Loucy (cell line): ENCODE results near the gene SLC35E1.
A peak's percentile ranks its signal among the peaks of the same experiment; 100 is the strongest.
"Not testable (repeated sequence)": the region's sequence is repeated elsewhere in the genome, so short reads cannot be mapped to it uniquely, and the experiment has no call there.

Experiments
- H2AFZ ChIP-seq: fragments of 200-600 bp; sonication (generic); 2 replicates; pipeline ENCODE4 v1.6.0; 2016; ENCODE audit warnings: antibody characterized with exemption, mild to moderate bottlenecking, low read length, moderate library complexity
- H3F3A ChIP-seq: fragments of 200-600 bp; 2 replicates; pipeline ENCODE4 v1.6.0; 2016; ENCODE audit warnings: antibody characterized with exemption, low read depth, mild to moderate bottlenecking
- H3K27me3 ChIP-seq: fragments of 200-600 bp; sonication (generic); 2 replicates; pipeline ENCODE4 v1.6.1; 2014; ENCODE audit warnings: low read length, mild to moderate bottlenecking; ENCODE audit not compliant: insufficient read depth, poor library complexity, severe bottlenecking
- H3K36me3 ChIP-seq: fragments of 200-600 bp; sonication (generic); 2 replicates; pipeline ENCODE4 v1.6.1; 2016; ENCODE audit warnings: low read length; ENCODE audit not compliant: insufficient read depth
- H3K4me1 ChIP-seq: fragments of 200-600 bp; sonication (generic); 2 replicates; pipeline ENCODE4 v1.5.1; 2014; ENCODE audit warnings: low read length, mild to moderate bottlenecking; ENCODE audit not compliant: insufficient read depth, poor library complexity, severe bottlenecking
- H3K4me2 ChIP-seq: fragments of 200-600 bp; sonication (generic); 2 replicates; pipeline ENCODE4 v1.6.0; 2014; ENCODE audit warnings: antibody characterized with exemption, low read length, low read depth, mild to moderate bottlenecking; ENCODE audit not compliant: poor library complexity, severe bottlenecking
- H3K4me3 ChIP-seq: fragments of 200-600 bp; sonication (generic); 2 replicates; pipeline ENCODE4 v1.5.1; 2014; ENCODE audit warnings: low read length, mild to moderate bottlenecking, mixed read lengths; ENCODE audit not compliant: poor library complexity, severe bottlenecking
- H3K79me2 ChIP-seq: fragments of 200-600 bp; sonication (generic); 2 replicates; pipeline ENCODE4 v1.6.1; 2014; ENCODE audit warnings: low read length; ENCODE audit not compliant: insufficient read depth
- H3K9ac ChIP-seq: fragments of 200-600 bp; sonication (generic); 2 replicates; pipeline ENCODE4 v1.6.0; 2014; ENCODE audit warnings: mild to moderate bottlenecking, low read depth, low read length, moderate library complexity; ENCODE audit not compliant: poor library complexity, severe bottlenecking
- H3K9me2 ChIP-seq: fragments of 200-600 bp; sonication (generic); replicated peaks from 2 replicates; pipeline ENCODE4 v1.6.1; 2016; ENCODE audit warnings: low read depth, low read length, mixed read lengths
- H3K9me3 ChIP-seq: fragments of 200-600 bp; sonication (generic); 2 replicates; pipeline ENCODE4 v1.6.1; 2014; ENCODE audit warnings: mild to moderate bottlenecking, antibody characterized with exemption, low read length, low read depth; ENCODE audit not compliant: insufficient read depth
- H4K20me1 ChIP-seq: fragments of 200-600 bp; sonication (generic); 2 replicates; pipeline ENCODE4 v1.6.0; 2014; ENCODE audit warnings: antibody characterized with exemption, low read length, mild to moderate bottlenecking; ENCODE audit not compliant: insufficient read depth, poor library complexity, severe bottlenecking
- CTCF ChIP-seq: fragments of 200-600 bp; sonication (generic); conservative IDR thresholded peaks from 2 replicates; pipeline ENCODE4 v1.5.1; 2014; ENCODE audit warnings: mild to moderate bottlenecking, antibody characterized with exemption, low read length
- EZH2phosphoT487 ChIP-seq: fragments of 200-600 bp; IDR thresholded peaks from 2 replicates; pipeline ENCODE4 v1.6.1; 2018; ENCODE audit warnings: antibody characterized with exemption, mild to moderate bottlenecking, moderate library complexity, borderline replicate concordance

SLC35E1 gene

GRCh38 chr19:16548956-16549355 is 23.3 kb downstream of the SLC35E1 start:
- TF ChIP-seq EZH2phosphoT487 (no peak), CTCF (no peak)
- Histone ChIP-seq H3F3A (peaks cover 2% of the 10 kb centered on the region; the same call in 1 of the 2 replicates), H3K4me3 (no peak overlapping the region), H2AFZ (no peak overlapping the region), H3K9me3 (no peaks in the 10 kb centered on the region), H3K9me2 (no peaks in the 10 kb centered on the region), H4K20me1 (no peaks in the 10 kb centered on the region), H3K79me2 (peaks cover 10% of the 10 kb centered on the region), H3K27me3 (no peaks in the 10 kb centered on the region), H3K4me2 (no peak overlapping the region), H3K9ac (no peak overlapping the region), H3K4me1 (peaks cover 7% of the 10 kb centered on the region), H3K36me3 (peaks cover 16% of the 10 kb centered on the region; the same call in 1 of the 2 replicates)

DNA sequence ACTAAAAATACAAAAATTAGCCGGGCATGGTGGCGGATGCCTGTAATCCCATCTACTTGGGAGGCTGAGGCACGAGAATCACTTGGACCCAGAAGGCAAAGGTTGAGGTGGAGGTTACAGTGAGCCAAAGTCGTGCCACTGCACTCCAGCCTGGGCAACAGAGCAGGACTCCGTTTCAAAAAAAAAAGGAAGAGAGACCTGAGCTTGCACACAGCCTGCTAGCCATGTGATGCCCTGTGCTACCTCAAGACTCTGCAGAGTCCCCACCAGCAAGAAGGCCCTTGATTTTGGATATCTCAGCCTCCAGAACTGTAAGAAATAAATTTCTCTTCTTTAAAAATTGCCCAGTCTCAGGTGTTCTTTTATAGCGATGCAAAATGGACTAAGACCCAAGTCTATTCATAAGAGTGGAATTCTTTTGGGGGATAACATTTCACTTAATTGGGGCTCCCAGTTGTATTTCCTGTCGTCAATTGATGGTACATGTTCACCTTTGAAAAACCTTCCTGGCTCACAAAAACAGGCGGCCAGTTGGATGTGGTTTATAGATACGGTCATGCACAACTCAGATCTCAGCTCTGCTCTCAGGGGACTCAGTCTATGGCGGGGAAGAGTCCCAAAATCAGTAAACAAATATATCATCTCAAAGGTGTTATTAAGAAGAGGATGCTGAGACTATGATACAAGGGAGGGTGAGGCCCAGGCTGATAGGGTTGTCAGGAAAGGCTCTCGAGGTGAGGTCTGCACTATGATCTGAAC is 27.6 kb downstream of the SLC35E1 start:
- Histone ChIP-seq H3K79me2 (peaks cover 50% of the 10 kb centered on the region), H3K4me2 (peak overlapping the region; percentile 23)

GRCh38 chr19:16543734-16544133 is 28.5 kb downstream of the SLC35E1 start:
- not testable (repeated sequence) for H3F3A ChIP-seq, H3K27me3 ChIP-seq, H3K9me2 ChIP-seq, H2AFZ ChIP-seq, H3K9me3 ChIP-seq, H3K36me3 ChIP-seq
- Histone ChIP-seq H3K4me3 (peak overlapping the region; percentile 93), H3K4me1 (peaks cover 36% of the 10 kb centered on the region), H3K4me2 (peak overlapping the region; percentile 88), H4K20me1 (peaks cover 30% of the 10 kb centered on the region), H3K79me2 (peaks cover 59% of the 10 kb centered on the region), H3K9ac (peak overlapping the region; percentile 93)

More for the DNA sequence above, 27.6 kb downstream of the SLC35E1 start:
- H3F3A ChIP-seq, result peaks cover 2% of the 10 kb centered on the region; the same call in 1 of the 2 replicates
- H3K27me3 ChIP-seq, result no peaks in the 10 kb centered on the region
- no peak overlapping the region for H2AFZ ChIP-seq
- peaks cover 32% of the 10 kb centered on the region for H3K4me1 ChIP-seq
- H3K9ac ChIP-seq, result no peak overlapping the region
- no peaks in the 10 kb centered on the region for H3K9me2 ChIP-seq
- H3K36me3 ChIP-seq, result no peaks in the 10 kb centered on the region
- H3K4me3 ChIP-seq, result peak overlapping the region; percentile 9
- TF ChIP-seq EZH2phosphoT487, result no peak
- TF ChIP-seq CTCF, result no peak
- peaks cover 23% of the 10 kb centered on the region for H4K20me1 ChIP-seq
- H3K9me3 ChIP-seq, result no peaks in the 10 kb centered on the region
